GM19193 (cell line): ENCODE results near the gene S100A7A.

ENCODE experiments used
- POLR2A ChIP-seq: IDR thresholded peaks from 4 replicates; pipeline ENCODE4 v1.6.1; 2011; ENCODE audit not compliant: insufficient read depth, insufficient read length; ENCODE audit errors: extremely low read depth

The S100A7A gene

GRCh38 chr1:153389973-153390879 is 26.1 kb upstream of the S100A7A start:
- no peak for TF ChIP-seq POLR2A

- TF ChIP-seq POLR2A: no peak
Measured at GRCh38 chr1:153390938-153391710, 25.2 kb upstream of the S100A7A start, which contains the start of gene S100A8. Gene S100A8 (minus strand): TSS chr1:153391073. CDS start chr1:153390535, 538 bp downstream.

GRCh38 chr1:153392258-153392657 is 24.1 kb upstream of the S100A7A start:
- no peak for TF ChIP-seq POLR2A

- TF ChIP-seq POLR2A: no peak
Measured at GRCh38 chr1:153392822-153393221, 23.5 kb upstream of the S100A7A start.

- TF ChIP-seq POLR2A: no peak
Measured at GRCh38 chr1:153393926-153394325, 22.4 kb upstream of the S100A7A start.

GRCh38 chr1:153394391-153394790 is 21.9 kb upstream of the S100A7A start:
- TF ChIP-seq POLR2A: no peak

- no peak for TF ChIP-seq POLR2A
Measured at GRCh38 chr1:153395136-153395685, 21.1 kb upstream of the S100A7A start.

GRCh38 chr1:153395776-153396175 is 20.5 kb upstream of the S100A7A start:
- no peak for TF ChIP-seq POLR2A

- no peak for TF ChIP-seq POLR2A
Measured at GRCh38 chr1:153396461-153396860, 19.9 kb upstream of the S100A7A start.

GRCh38 chr1:153397051-153397923 is 19.0 kb upstream of the S100A7A start:
- no peak for TF ChIP-seq POLR2A

- no peak for TF ChIP-seq POLR2A
Measured at GRCh38 chr1:153397924-153398651, 18.2 kb upstream of the S100A7A start.

- TF ChIP-seq POLR2A: no peak
Measured at GRCh38 chr1:153399401-153400055, 16.8 kb upstream of the S100A7A start.

- TF ChIP-seq POLR2A: no peak
Measured at GRCh38 chr1:153400244-153400643, 16.1 kb upstream of the S100A7A start.
